Trophoblast cell (in vitro differentiated cells and primary cell): ENCODE data around the gene HECTD4.

ENCODE experiments used
- DNase-seq, 2 donors: peaks; one replicate each; pipeline ENCODE4 v3.0.0-alpha.2; 2016
- H2AFZ ChIP-seq: 2 replicates; pipeline ENCODE4 v1.6.1; 2013; ENCODE audit warnings: low read length, moderate library complexity, mild to moderate bottlenecking; ENCODE audit not compliant: insufficient read depth, poor library complexity
- H2AK5ac ChIP-seq: 2 replicates; pipeline ENCODE4 v1.6.1; 2013; ENCODE audit warnings: mild to moderate bottlenecking, low read length
- H2BK120ac ChIP-seq: 2 replicates; pipeline ENCODE4 v1.6.1; 2013; ENCODE audit warnings: low read length, mild to moderate bottlenecking, moderate library complexity; ENCODE audit not compliant: insufficient read depth, poor library complexity
- H2BK12ac ChIP-seq: 2 replicates; pipeline ENCODE4 v1.6.1; 2013; ENCODE audit warnings: mild to moderate bottlenecking, low read length, moderate library complexity
- H2BK5ac ChIP-seq: 2 replicates; pipeline ENCODE4 v1.6.1; 2013; ENCODE audit warnings: low read length, low read depth, moderate library complexity, mild to moderate bottlenecking; ENCODE audit not compliant: poor library complexity
- H3K14ac ChIP-seq: 2 replicates; pipeline ENCODE4 v1.6.1; 2013; ENCODE audit warnings: mild to moderate bottlenecking, low read length
- H3K18ac ChIP-seq: 2 replicates; pipeline ENCODE4 v1.6.1; 2013; ENCODE audit warnings: mild to moderate bottlenecking, low read length
- H3K23ac ChIP-seq: 2 replicates; pipeline ENCODE4 v1.6.1; 2013; ENCODE audit warnings: low read length
- H3K27ac ChIP-seq: 2 replicates; pipeline ENCODE4 v1.5.1; 2013; ENCODE audit warnings: low read depth, mild to moderate bottlenecking, inconsistent platforms, low read length, moderate library complexity
- H3K27me3 ChIP-seq: 2 replicates; pipeline ENCODE4 v1.6.1; 2013; ENCODE audit warnings: inconsistent platforms, mild to moderate bottlenecking, low read length, moderate library complexity; ENCODE audit not compliant: insufficient read depth
- H3K36me3 ChIP-seq, 2 experiments: 1 replicate in 1 of 2; 2 replicates in 1 of 2; pipeline ENCODE4 v1.6.1; 2013; ENCODE audit warnings: low read length in 2 of 2, mild to moderate bottlenecking in 2 of 2, moderate library complexity in 1 of 2; ENCODE audit not compliant: insufficient read depth in 2 of 2, control insufficient read depth in 1 of 2
- H3K4ac ChIP-seq: 2 replicates; pipeline ENCODE4 v1.6.1; 2013; ENCODE audit warnings: low read depth, mild to moderate bottlenecking, low read length, moderate library complexity
- H3K4me1 ChIP-seq, 2 experiments: 1 replicate in 1 of 2; 2 replicates in 1 of 2; pipeline ENCODE4 v1.6.1; 2013; ENCODE audit warnings: low read length in 2 of 2, mild to moderate bottlenecking in 2 of 2, moderate library complexity in 1 of 2; ENCODE audit not compliant: insufficient read depth in 2 of 2, control insufficient read depth in 1 of 2
- H3K4me2 ChIP-seq: 2 replicates; pipeline ENCODE4 v1.6.1; 2013; ENCODE audit warnings: inconsistent platforms, mild to moderate bottlenecking, low read length, moderate library complexity
- H3K4me3 ChIP-seq: 2 replicates; pipeline ENCODE4 v1.5.1; 2013; ENCODE audit warnings: mild to moderate bottlenecking, low read depth, low read length, inconsistent platforms
- H3K79me1 ChIP-seq: one replicate; pipeline ENCODE4 v1.6.1; 2013; ENCODE audit warnings: low read length
- H3K79me2 ChIP-seq: 2 replicates; pipeline ENCODE4 v1.6.1; 2013; ENCODE audit warnings: low read length, mild to moderate bottlenecking; ENCODE audit not compliant: control insufficient read depth, insufficient read depth, poor library complexity
- H3K9ac ChIP-seq: 2 replicates; pipeline ENCODE4 v1.6.1; 2013; ENCODE audit warnings: mild to moderate bottlenecking, low read length
- H3K9me3 ChIP-seq: 2 replicates; pipeline ENCODE4 v1.6.1; 2013; ENCODE audit warnings: low read depth, mild to moderate bottlenecking, control low read depth, inconsistent platforms, low read length; ENCODE audit not compliant: insufficient read depth
- H4K12ac ChIP-seq: 2 replicates; pipeline ENCODE4 v1.6.1; 2013; ENCODE audit warnings: low read depth, mild to moderate bottlenecking, low read length, moderate library complexity
- H4K8ac ChIP-seq: 2 replicates; pipeline ENCODE4 v1.6.1; 2013; ENCODE audit warnings: low read depth, mild to moderate bottlenecking, low read length, moderate library complexity
- H4K91ac ChIP-seq: one replicate; pipeline ENCODE4 v1.6.1; 2013; ENCODE audit warnings: low read depth, mild to moderate bottlenecking, low read length, moderate library complexity
- WGBS: extraction: QIAGEN DNeasy Blood & Tissue Kit; methylation state at CpG from one replicate; pipeline ENCODE4 v1.1.7; 2013; ENCODE audit warnings: missing lambda C conversion rate; ENCODE audit not compliant: insufficient read length, insufficient coverage; ENCODE audit errors: extremely low coverage; 5-methylcytosine and 5-hydroxymethylcytosine counted together

HECTD4 gene

GRCh38 chr12:112183141-112184021, 198.8 kb downstream of the HECTD4 start:
- Histone ChIP-seq H3K79me2 (no peaks in the 10 kb centered on the region), H2BK5ac (no peak overlapping the region), H2BK120ac (no peak overlapping the region), H3K9me3 (no peaks in the 10 kb centered on the region), H3K4me3 (no peak overlapping the region), H3K9ac (no peak overlapping the region), H3K23ac (no peak overlapping the region), H3K79me1 (no peaks in the 10 kb centered on the region), H4K91ac (no peak overlapping the region), H3K14ac (no peak overlapping the region), H2AK5ac (no peak overlapping the region), H3K4ac (no peak overlapping the region), H4K12ac (no peak overlapping the region), H2AFZ (no peak overlapping the region), H3K18ac (no peak overlapping the region), H3K36me3 (peaks cover 31 to 41% of the 10 kb centered on the region in 2 experiments), H3K27ac (no peak overlapping the region), H2BK12ac (no peak overlapping the region), H3K4me2 (no peak overlapping the region), H4K8ac (no peak overlapping the region), H3K4me1 (no peaks in the 10 kb centered on the region), H3K27me3 (no peaks in the 10 kb centered on the region)
- DNase-seq: no peak
- WGBS: 100% methylated on average over 1 of the region's 9 CpGs

- Histone ChIP-seq H3K79me2 (no peaks in the 10 kb centered on the region), H3K27me3 (no peaks in the 10 kb centered on the region), H4K12ac (no peak overlapping the region), H3K18ac (no peak overlapping the region), H3K4ac (no peak overlapping the region), H3K4me1 (no peaks in the 10 kb centered on the region), H3K23ac (no peak overlapping the region), H3K4me3 (no peak overlapping the region), H2BK5ac (no peak overlapping the region), H3K79me1 (no peaks in the 10 kb centered on the region), H4K8ac (no peak overlapping the region), H3K9me3 (no peaks in the 10 kb centered on the region), H3K27ac (no peak overlapping the region), H2AK5ac (no peak overlapping the region), H3K14ac (no peak overlapping the region), H4K91ac (no peak overlapping the region), H3K4me2 (no peak overlapping the region), H2AFZ (no peak overlapping the region), H2BK120ac (no peak overlapping the region), H3K9ac (no peak overlapping the region), H2BK12ac (no peak overlapping the region), H3K36me3 (peaks cover 34 to 44% of the 10 kb centered on the region in 2 experiments)
- WGBS: no CpG with 5 or more reads among the region's 7 CpGs
- no peak for DNase-seq
Measured at GRCh38 chr12:112182499-112182898, 199.7 kb downstream of the HECTD4 start.

- Histone ChIP-seq H3K23ac (no peak overlapping the region), H3K4me2 (no peak overlapping the region), H4K12ac (no peak overlapping the region), H3K9ac (no peak overlapping the region), H3K4me3 (no peak overlapping the region), H3K9me3 (no peaks in the 10 kb centered on the region), H2BK5ac (no peak overlapping the region), H2AK5ac (no peak overlapping the region), H3K79me2 (no peaks in the 10 kb centered on the region), H2BK120ac (no peak overlapping the region), H3K27me3 (no peaks in the 10 kb centered on the region), H3K79me1 (no peaks in the 10 kb centered on the region), H4K8ac (no peak overlapping the region), H3K18ac (no peak overlapping the region), H3K4me1 (no peaks in the 10 kb centered on the region), H3K36me3 (peaks cover 37 to 46% of the 10 kb centered on the region in 2 experiments), H3K4ac (no peak overlapping the region), H3K14ac (no peak overlapping the region), H4K91ac (no peak overlapping the region), H3K27ac (no peak overlapping the region), H2BK12ac (no peak overlapping the region), H2AFZ (no peak overlapping the region)
- DNase-seq: no peak
- WGBS: no CpG with 5 or more reads among the region's 4 CpGs
Measured at GRCh38 chr12:112180422-112180821, 201.8 kb downstream of the HECTD4 start.

GRCh38 chr12:112179916-112180315, 202.3 kb downstream of the HECTD4 start:
- Histone ChIP-seq H2BK120ac (no peak overlapping the region), H3K36me3 (peaks cover 36 to 42% of the 10 kb centered on the region in 2 experiments), H3K18ac (no peak overlapping the region), H3K4ac (no peak overlapping the region), H4K8ac (no peak overlapping the region), H3K4me3 (no peak overlapping the region), H3K9ac (no peak overlapping the region), H3K4me1 (no peaks in the 10 kb centered on the region), H3K14ac (no peak overlapping the region), H4K12ac (no peak overlapping the region), H3K27me3 (no peaks in the 10 kb centered on the region), H3K9me3 (no peaks in the 10 kb centered on the region), H2BK12ac (no peak overlapping the region), H3K4me2 (no peak overlapping the region), H3K27ac (no peak overlapping the region), H3K79me2 (no peaks in the 10 kb centered on the region), H2AK5ac (no peak overlapping the region), H4K91ac (no peak overlapping the region), H2AFZ (no peak overlapping the region), H2BK5ac (no peak overlapping the region), H3K23ac (no peak overlapping the region), H3K79me1 (no peaks in the 10 kb centered on the region)
- no peak for DNase-seq
- no CpG with 5 or more reads among the region's 2 CpGs for WGBS
